ENCODE results near the gene PCYT2.

DNA sequence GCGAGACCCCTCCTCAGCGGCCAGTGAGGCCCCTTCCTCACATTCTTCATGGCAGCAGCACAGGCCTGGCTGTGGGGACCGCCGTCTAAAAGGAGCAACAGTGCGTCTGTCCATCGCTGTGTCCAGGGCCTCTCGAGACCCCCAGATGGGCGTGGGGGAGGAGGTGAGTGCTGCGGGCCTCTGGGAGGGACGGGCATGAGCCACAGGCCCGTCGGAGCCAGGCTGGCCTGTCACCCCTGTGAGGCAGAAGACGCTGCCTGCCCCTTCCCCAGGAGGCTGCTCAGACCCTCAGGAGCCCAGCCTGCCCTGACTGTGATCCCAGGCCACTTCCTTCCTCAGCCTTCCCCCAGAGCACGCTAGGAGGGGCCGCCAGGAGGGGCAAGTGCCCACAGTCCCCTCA lies 28.0 kb upstream of the PCYT2 start:
- TF ChIP-seq POLR2AphosphoS5 (IDR thresholded peaks at IDR 0.05) (no peak), POLR2A (IDR thresholded peaks at IDR 0.05) (no peak)
- TF ChIP-seq, protein P1, sequence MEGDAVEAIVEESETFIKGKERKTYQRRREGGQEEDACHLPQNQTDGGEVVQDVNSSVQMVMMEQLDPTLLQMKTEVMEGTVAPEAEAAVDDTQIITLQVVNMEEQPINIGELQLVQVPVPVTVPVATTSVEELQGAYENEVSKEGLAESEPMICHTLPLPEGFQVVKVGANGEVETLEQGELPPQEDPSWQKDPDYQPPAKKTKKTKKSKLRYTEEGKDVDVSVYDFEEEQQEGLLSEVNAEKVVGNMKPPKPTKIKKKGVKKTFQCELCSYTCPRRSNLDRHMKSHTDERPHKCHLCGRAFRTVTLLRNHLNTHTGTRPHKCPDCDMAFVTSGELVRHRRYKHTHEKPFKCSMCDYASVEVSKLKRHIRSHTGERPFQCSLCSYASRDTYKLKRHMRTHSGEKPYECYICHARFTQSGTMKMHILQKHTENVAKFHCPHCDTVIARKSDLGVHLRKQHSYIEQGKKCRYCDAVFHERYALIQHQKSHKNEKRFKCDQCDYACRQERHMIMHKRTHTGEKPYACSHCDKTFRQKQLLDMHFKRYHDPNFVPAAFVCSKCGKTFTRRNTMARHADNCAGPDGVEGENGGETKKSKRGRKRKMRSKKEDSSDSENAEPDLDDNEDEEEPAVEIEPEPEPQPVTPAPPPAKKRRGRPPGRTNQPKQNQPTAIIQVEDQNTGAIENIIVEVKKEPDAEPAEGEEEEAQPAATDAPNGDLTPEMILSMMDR (IDR thresholded peaks at IDR 0.05), result no peak

Measured in prostate gland (tissue), 2 donors.